Measurements from ENCODE around the gene TBCEL. TPM values are rescaled to one million over a fixed set of nuclear protein-coding genes. Genes with fewer than 3 reads are reported as not detected.

TBCEL gene
- polyA plus RNA-seq, 4 donors = 21.7 to 28.6 (median 26.3) TPM

- no peak for DNase-seq (ENCODE audit: low read depth in 4 of 4, low spot score in 3 of 4)
Observed at GRCh38 chr11:121058941-121059340, 35.0 kb downstream of the TBCEL start.

- no peak for DNase-seq (ENCODE audit: low read depth in 4 of 4, low spot score in 3 of 4)
Observed at GRCh38 chr11:121059605-121060004, 35.7 kb downstream of the TBCEL start.

GRCh38 chr11:121063728-121064127 is 39.8 kb downstream of the TBCEL start:
- no peak for DNase-seq (ENCODE audit: low read depth in 4 of 4, low spot score in 3 of 4)

- DNase-seq (ENCODE audit: low read depth in 4 of 4, low spot score in 3 of 4) = no peak
Observed at GRCh38 chr11:121066623-121067022, 42.7 kb downstream of the TBCEL start.

GRCh38 chr11:121067026-121067425 is 43.1 kb downstream of the TBCEL start:
- DNase-seq (ENCODE audit: low read depth in 4 of 4, low spot score in 3 of 4) = no peak

- no peak for DNase-seq (ENCODE audit: low read depth in 4 of 4, low spot score in 3 of 4)
Observed at GRCh38 chr11:121067453-121067852, 43.6 kb downstream of the TBCEL start.

- DNase-seq (ENCODE audit: low read depth in 4 of 4, low spot score in 3 of 4) = no peak
Observed at GRCh38 chr11:121067962-121068647, 44.2 kb downstream of the TBCEL start.

- DNase-seq (ENCODE audit: low read depth in 4 of 4, low spot score in 3 of 4) = no peak
Observed at GRCh38 chr11:121068787-121069186, 44.9 kb downstream of the TBCEL start.

GRCh38 chr11:121070951-121071845 is 47.3 kb downstream of the TBCEL start:
- no peak for DNase-seq (ENCODE audit: low read depth in 4 of 4, low spot score in 3 of 4)

- DNase-seq (ENCODE audit: low read depth in 4 of 4, low spot score in 3 of 4) = no peak
Observed at GRCh38 chr11:121071846-121072450, 48.0 kb downstream of the TBCEL start.

- DNase-seq (ENCODE audit: low read depth in 4 of 4, low spot score in 3 of 4) = no peak
Observed at GRCh38 chr11:121081321-121081720, 57.4 kb downstream of the TBCEL start.

- no peak for DNase-seq (ENCODE audit: low read depth in 4 of 4, low spot score in 3 of 4)
Observed at GRCh38 chr11:121082219-121082618, 58.3 kb downstream of the TBCEL start.

GRCh38 chr11:121082670-121083069 is 58.8 kb downstream of the TBCEL start:
- peak in 1 of 4 donors; percentile 12 for DNase-seq (ENCODE audit: low read depth in 4 of 4, low spot score in 3 of 4)

GRCh38 chr11:121086866-121087265 is 63.0 kb downstream of the TBCEL start:
- no peak for DNase-seq (ENCODE audit: low read depth in 4 of 4, low spot score in 3 of 4)

- no peak for DNase-seq (ENCODE audit: low read depth in 4 of 4, low spot score in 3 of 4)
Observed at GRCh38 chr11:121089566-121089965, 65.7 kb downstream of the TBCEL start.

GRCh38 chr11:121090145-121090721 is 66.3 kb downstream of the TBCEL start:
- DNase-seq (ENCODE audit: low read depth in 4 of 4, low spot score in 3 of 4) = no peak

GRCh38 chr11:121091492-121092152 is 67.7 kb downstream of the TBCEL start:
- no peak for DNase-seq (ENCODE audit: low read depth in 4 of 4, low spot score in 3 of 4)

GRCh38 chr11:121095561-121095960 is 71.7 kb downstream of the TBCEL start:
- DNase-seq (ENCODE audit: low read depth in 4 of 4, low spot score in 3 of 4) = no peak

GRCh38 chr11:121099364-121099763 is 75.5 kb downstream of the TBCEL start:
- DNase-seq (ENCODE audit: low read depth in 4 of 4, low spot score in 3 of 4) = no peak

GRCh38 chr11:121099885-121100284 is 76.0 kb downstream of the TBCEL start:
- DNase-seq (ENCODE audit: low read depth in 4 of 4, low spot score in 3 of 4) = no peak

GRCh38 chr11:121100943-121101342 is 77.0 kb downstream of the TBCEL start, which contains the start of gene TECTA:
Gene TECTA, plus strand, starts transcription at chr11:121101243. Its CDS starts 1,423 bp downstream, at chr11:121102666.
- no peak for DNase-seq (ENCODE audit: low read depth in 4 of 4, low spot score in 3 of 4)

Data from left renal pelvis (tissue), 4 donors.